HepG2 (cell line): ENCODE results near the gene SLC41A3. TPM values are rescaled to one million over a fixed set of nuclear protein-coding genes. Genes with fewer than 3 reads are reported as not detected.

Source experiments
- ATAC-seq: fragments of 200-7000 bp; cut with Tn5 transposase; 3 replicates; pipeline ENCODE4 v1.9.1; 2020; ENCODE audit warnings: mild to moderate bottlenecking, moderate library complexity
- BruUV-seq: library from RNA; stranded (reverse); fragments of 400-500 nt; replicated peaks from 2 replicates; lab custom pipeline; 2021; lab: Mats Ljungman, UMichigan
- CTCF ChIA-PET: fragments of 300-600 bp; formaldehyde crosslinking; extraction: SDS; loops from one replicate; lab custom pipeline; 2021; ENCODE audit warnings: low total read pairs, inconsistent platforms, low intra/inter-chr PET ratio; lab: Yijun Ruan, JAX
- POLR2A ChIA-PET: fragments of 350-600 bp; sonication (Branson Sonifier 250); formaldehyde crosslinking; loops from one replicate; lab custom pipeline; 2020; ENCODE audit warnings: antibody characterized with exemption, inconsistent platforms; lab: Yijun Ruan, JAX
- DNase-seq: peaks from one replicate; pipeline ENCODE4 v3.0.0-alpha.2; 2015; ENCODE audit warnings: low spot score
- FAIRE-seq: peaks from 3 replicates; lab custom pipeline; 2011; peaks lifted over from hg19 to GRCh38; lab: Jason Lieb, UNC
- H2AFZ ChIP-seq: one replicate; pipeline ENCODE4 v1.6.1; 2011; ENCODE audit warnings: low read length, inconsistent platforms
- H3K27ac ChIP-seq: fragments of 300-600 bp; 3 replicates; pipeline ENCODE4 v1.8.0; 2011; ENCODE audit warnings: mixed run types, mild to moderate bottlenecking, mixed read lengths, low read length, inconsistent platforms; ENCODE audit not compliant: insufficient read depth; ENCODE audit errors: extremely low read length
- H3K27me3 ChIP-seq, 2 experiments: fragments of 200-600 bp in 1 of 2; 2 replicates in 1 of 2; 3 replicates in 1 of 2; pipeline versions ENCODE4 v1.6.0 to v1.8.0; 2011; ENCODE audit warnings: low read length in 2 of 2, mild to moderate bottlenecking in 2 of 2, moderate library complexity in 2 of 2, inconsistent platforms in 1 of 2; ENCODE audit not compliant: insufficient read depth in 2 of 2, control insufficient read depth in 1 of 2
- H3K36me3 ChIP-seq, 2 experiments: fragments of 200-600 bp in 1 of 2; replicated peaks in 1 of 2; 2 replicates in 1 of 2; 3 replicates in 1 of 2; pipeline versions ENCODE4 v1.5.1 to v1.8.0; 2011; ENCODE audit warnings: low read length in 2 of 2, inconsistent platforms in 1 of 2; ENCODE audit not compliant: insufficient read depth in 2 of 2, control insufficient read depth in 1 of 2
- H3K4me1 ChIP-seq: 2 replicates; pipeline ENCODE4 v1.5.1; 2012; ENCODE audit warnings: low read length, inconsistent platforms; ENCODE audit not compliant: insufficient read depth
- H3K4me2 ChIP-seq: 2 replicates; pipeline ENCODE4 v1.6.0; 2011; ENCODE audit warnings: low read depth, low read length, inconsistent platforms
- H3K4me3 ChIP-seq, 3 experiments: fragments of 200-600 bp in 1 of 3; sonication (generic), shearing (Covaris generic) in 1 of 3; replicated peaks in 1 of 3; 2 replicates each; pipeline ENCODE4 v1.5.1; 2011 to 2016; ENCODE audit warnings: low read length in 3 of 3, inconsistent platforms in 2 of 3, low read depth in 2 of 3, mild to moderate bottlenecking in 2 of 3, control low read depth in 1 of 3, mixed read lengths in 1 of 3; ENCODE audit not compliant: insufficient read depth in 1 of 3
- H3K79me2 ChIP-seq: one replicate; pipeline ENCODE4 v1.6.1; 2011; ENCODE audit warnings: low read length, inconsistent platforms; ENCODE audit not compliant: insufficient read depth
- H3K9ac ChIP-seq: 2 replicates; pipeline ENCODE4 v1.6.0; 2011; ENCODE audit warnings: mild to moderate bottlenecking, low read depth, low read length, inconsistent platforms; ENCODE audit not compliant: insufficient read depth
- H3K9me3 ChIP-seq: 2 replicates; pipeline ENCODE4 v1.5.1; 2012; ENCODE audit warnings: mild to moderate bottlenecking, low read length
- H4K20me1 ChIP-seq: 2 replicates; pipeline ENCODE4 v1.6.0; 2011; ENCODE audit warnings: inconsistent platforms, mild to moderate bottlenecking, low read length, moderate library complexity; ENCODE audit not compliant: insufficient read depth
- BRCA1 ChIP-seq: sonication (generic); formaldehyde crosslinking; IDR thresholded peaks from 2 replicates; pipeline ENCODE4 v1.4.0; 2020; ENCODE audit warnings: missing genetic modification reagents
- KIAA2018 ChIP-seq: sonication (generic); formaldehyde crosslinking; IDR thresholded peaks from 2 replicates; pipeline ENCODE4 v1.5.0; 2020; ENCODE audit warnings: mild to moderate bottlenecking, missing genetic modification reagents, borderline replicate concordance
- SNAPC4 ChIP-seq: sonication (generic); formaldehyde crosslinking; IDR thresholded peaks from 2 replicates; pipeline ENCODE4 v1.4.0; 2020; ENCODE audit warnings: mild to moderate bottlenecking, missing genetic modification reagents
- WGBS: methylation state at CpG from one replicate; pipeline ENCODE4 v1.1.6; 2017; ENCODE audit warnings: low lambda C conversion rate; 5-methylcytosine and 5-hydroxymethylcytosine counted together
- in situ Hi-C: cut with HindIII; loops from 2 replicates; pipeline ENCODE4 v1.10.0; 2017; ENCODE audit warnings: low pct_unique_long_range_greater_than_20kb; ENCODE audit not compliant: extremely low pct_ligation_motif_present
- intact Hi-C: fragments of 100-400 bp; cut with micrococcal nuclease; formaldehyde crosslinking; loops from one replicate; pipeline ENCODE4 v1.10.0; 2022; ENCODE audit not compliant: unreplicated experiment
- polyA plus RNA-seq, 8 experiments: library from polyadenylated mRNA; depleted of rRNA in 3 of 8; stranded (reverse) in 7 of 8; unstranded in 1 of 8; fragments of >200 nt; fragmentation: Illumina TruSeq in 4 of 8; extraction: Trizol in 4 of 8; gene quantifications; 2 replicates each; pipeline versions ENCODE4 v1.2.1 to v1.2.3, GENCODE V29; 2011 to 2016; ENCODE audit warnings: low read depth in 4 of 8, missing spikeins in 1 of 8, mixed read lengths in 1 of 8; ENCODE audit not compliant: insufficient read depth in 1 of 8
- total RNA-seq, 5 experiments: library from RNA; depleted of rRNA; stranded (reverse); fragments of >200 nt; fragmentation: Illumina TruSeq; extraction: Trizol; gene quantifications; 2 replicates each; pipeline ENCODE4 v1.2.3, GENCODE V29; 2016; ENCODE audit warnings: low read depth in 1 of 5

The SLC41A3 gene
- total and polyA plus RNA-seq, 2 of the 13 experiments (the other 11 are each of a cell fraction or from before 2014, with no cell fraction given): 26.0 to 71.1 TPM

GRCh38 chr3:126125341-126125740, 41.4 kb upstream of the SLC41A3 start (continued):
- no peak for TF ChIP-seq BRCA1 (CRISPR knock-in tag)

GRCh38 chr3:126124896-126125295, 41.0 kb upstream of the SLC41A3 start:
- BruUV-seq: no TSS peak
- FAIRE-seq: no peak
- Histone ChIP-seq H3K4me3 (no peak overlapping the region), H2AFZ (no peak overlapping the region), H3K36me3 (0 out of 5 replicates have a peak, but pooled peaks cover 0 to 5% of the 10 kb centered on the region in 2 experiments), H3K4me1 (peaks cover 10% of the 10 kb centered on the region), H3K27me3 (no peaks in the 10 kb centered on the region), H3K79me2 (no peaks in the 10 kb centered on the region), H3K27ac (no peak overlapping the region), H3K9me3 (no peaks in the 10 kb centered on the region), H4K20me1 (no peaks in the 10 kb centered on the region), H3K4me2 (no peak overlapping the region), H3K9ac (no peak overlapping the region)
- ChIA-PET POLR2A (no interaction called here), CTCF (no interaction called here)
- TF ChIP-seq KIAA2018 (CRISPR knock-in tag): no peak
- TF ChIP-seq SNAPC4 (CRISPR knock-in tag): no peak
- 83% methylated on average over 9 of the region's 9 CpGs for WGBS
- intact Hi-C loops (no loop called here), in situ Hi-C loops (loop anchor here (25.0 kb wide), 1 partner anchor 237 kb away; the partner anchor contains the start of gene KLF15)
- ATAC-seq: no peak
- DNase-seq: no peak
